LoVo (cell line): ENCODE data around the gene CAV2.

Experiments
- DNase-seq: peaks from one replicate; pipeline ENCODE4 v3.0.0-alpha.2; 2016; ENCODE audit warnings: low spot score

CAV2 gene

DNA sequence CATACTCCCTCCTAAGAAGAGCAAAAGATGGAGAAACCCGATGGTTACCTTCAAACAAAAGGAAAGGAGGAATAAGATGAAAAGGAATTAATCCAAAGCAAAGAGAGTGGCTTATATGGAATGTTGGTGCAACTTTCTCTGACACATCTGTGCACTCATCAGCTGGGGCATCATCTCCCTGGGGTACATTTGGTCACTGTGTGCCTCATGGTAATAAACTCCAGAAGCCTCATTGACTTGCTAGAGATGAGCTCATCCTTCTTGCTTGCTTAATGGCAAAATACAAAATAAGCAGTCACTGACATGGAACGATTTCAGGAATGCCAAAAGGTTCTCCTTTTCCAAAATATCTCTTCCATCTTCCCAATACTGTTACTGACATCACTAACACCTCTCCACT, 47.8 kb downstream of the CAV2 start:
- DNase-seq: no peak

DNA sequence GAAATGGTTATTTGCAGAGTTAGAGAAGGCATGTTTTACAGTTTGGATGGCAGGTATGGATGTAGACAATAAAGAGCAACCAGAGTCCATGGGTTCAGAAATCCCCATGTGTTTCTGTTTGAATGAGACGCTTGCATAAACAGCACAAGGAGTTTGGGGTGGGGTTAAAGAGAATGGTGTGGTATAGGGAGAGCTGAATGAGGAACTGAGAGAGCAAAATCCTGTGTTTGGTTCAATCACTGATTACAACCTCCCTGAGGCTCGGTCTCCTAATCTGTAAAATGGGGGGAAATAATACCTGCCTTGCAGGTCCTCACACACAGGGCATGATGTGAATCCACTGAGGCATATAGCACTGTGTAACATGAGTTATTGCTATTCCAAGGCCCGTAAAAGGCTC, 49.0 kb downstream of the CAV2 start:
- no peak for DNase-seq

DNA sequence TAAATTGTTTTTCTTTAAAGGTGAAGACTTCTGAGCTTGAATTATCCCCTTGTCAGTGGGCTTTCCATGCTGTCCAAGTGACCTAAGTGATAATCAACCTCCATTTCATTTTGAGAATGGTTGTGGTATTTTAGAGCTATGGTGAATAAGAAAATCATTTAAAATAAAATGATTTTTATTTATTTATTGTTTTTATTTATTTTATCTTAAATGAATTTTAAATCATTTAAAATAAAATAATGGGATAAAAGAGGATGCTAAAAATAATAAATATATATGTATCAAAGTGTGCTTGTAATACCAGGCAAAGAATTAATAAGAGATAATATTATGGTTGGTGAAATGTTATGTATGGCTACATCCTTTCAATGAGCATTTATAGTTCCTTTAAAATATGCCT, 49.8 kb downstream of the CAV2 start:
- DNase-seq: no peak

DNA sequence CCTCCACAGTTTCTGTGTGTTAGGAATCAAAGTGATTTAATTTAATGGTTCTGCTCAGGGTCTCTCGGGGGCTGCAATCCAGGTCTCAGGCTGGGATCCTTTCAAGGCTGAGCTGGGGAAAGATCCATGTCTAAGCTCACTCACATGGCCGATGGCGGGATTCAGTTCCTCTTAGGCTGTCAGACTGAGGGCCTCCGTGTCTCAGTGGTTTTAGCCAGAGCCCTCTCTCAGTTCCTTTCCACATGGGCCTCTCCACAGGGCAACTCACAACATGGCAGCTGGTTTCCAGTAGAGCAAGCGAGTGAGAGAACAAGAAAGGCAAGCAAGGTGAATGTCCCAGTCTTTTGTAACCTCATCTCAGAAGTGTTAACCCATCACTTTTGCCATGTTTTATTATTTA, 52.2 kb downstream of the CAV2 start:
- no peak for DNase-seq

DNA sequence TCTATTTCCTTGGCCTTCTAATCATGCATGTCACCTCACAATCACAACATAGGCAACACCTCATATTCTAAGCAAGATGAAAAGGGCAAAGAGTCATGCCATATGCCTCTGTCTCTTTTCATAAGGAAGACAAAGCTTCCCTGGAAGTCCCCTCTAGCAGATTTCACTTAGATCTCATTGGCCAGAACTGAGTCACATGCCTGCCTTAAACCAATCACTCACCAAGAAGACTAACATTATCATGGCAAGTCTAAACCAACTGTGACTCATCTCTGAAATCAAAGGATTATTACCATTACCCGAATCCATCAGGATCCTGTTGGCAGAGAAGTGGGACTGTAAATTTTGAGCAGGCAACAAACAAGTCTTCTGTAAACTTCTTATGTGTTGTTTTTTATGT, 53.1 kb downstream of the CAV2 start:
- no peak for DNase-seq

DNA sequence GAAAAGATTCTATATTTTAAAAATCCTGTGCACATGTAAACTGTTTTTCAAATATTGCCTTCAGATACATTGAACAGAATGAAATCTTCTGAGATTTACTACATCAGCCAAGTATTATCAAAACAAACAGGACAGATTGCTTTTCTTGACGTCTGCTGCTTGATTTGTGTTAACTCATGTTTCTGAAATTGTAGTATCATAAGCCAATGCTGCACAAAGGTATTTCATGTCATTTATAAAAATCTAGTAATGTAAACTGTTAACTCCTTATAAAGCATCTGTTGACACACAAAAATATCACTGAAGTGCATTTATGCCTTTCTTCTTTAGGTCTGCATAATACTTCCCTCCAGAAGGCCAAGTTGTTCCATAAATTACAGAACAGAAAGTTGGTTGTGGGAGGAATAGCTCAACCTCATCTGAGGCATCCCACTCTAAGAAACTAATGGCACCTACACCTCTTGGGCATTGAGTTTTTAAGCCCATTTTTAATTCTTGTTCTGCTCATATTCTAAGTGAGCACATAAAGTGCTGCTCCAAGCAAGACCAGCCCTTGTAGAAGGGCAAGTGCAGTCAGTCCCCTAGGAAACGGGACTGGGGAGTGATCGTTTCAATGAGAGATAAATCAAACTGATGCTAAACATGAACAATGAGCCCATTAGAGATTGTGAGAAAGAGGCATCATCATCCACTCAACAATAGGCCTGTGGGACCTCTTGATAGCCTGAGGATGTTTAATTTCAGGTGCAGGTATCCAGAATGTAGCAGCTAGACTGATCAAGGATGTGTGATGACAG, 53.8 kb downstream of the CAV2 start:
- DNase-seq: no peak

DNA sequence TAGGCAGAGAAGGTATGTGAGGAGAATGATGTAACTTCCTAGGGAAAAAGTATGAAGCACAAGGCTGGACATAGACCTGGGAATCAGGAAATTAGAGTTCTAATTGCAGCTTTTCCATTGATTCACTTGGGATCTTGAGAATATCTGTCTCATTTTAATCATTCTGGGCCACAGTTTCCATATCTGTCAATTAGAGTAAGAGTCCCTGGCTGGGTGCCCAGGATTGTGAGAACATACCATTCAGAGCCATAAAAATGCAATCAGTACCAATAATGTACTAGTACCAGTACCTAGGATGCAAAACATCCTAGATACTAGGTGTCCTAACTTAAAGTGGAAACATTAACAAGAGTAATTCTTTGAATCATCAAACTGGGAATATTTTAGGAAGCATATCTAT, 54.9 kb downstream of the CAV2 start:
- no peak for DNase-seq

DNA sequence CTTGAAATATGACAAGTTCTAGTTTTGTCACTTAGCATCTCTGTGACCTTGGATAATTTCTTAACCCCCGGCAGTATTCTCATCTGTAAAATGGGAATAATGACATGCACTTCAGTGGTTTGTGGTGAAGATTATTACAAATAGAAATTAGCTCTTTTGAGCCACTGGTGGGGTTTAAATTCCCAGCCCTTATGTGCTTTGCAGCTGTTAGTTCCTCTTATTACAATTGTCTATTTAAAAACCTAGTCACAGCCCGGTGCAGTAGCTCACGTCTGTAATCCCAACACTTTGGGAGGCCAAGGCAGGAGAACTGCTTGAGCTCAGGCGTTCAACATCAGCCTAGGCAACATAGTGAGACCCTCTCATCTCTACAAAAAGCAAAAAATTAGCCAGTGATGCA, 55.4 kb downstream of the CAV2 start:
- no peak for DNase-seq

DNA sequence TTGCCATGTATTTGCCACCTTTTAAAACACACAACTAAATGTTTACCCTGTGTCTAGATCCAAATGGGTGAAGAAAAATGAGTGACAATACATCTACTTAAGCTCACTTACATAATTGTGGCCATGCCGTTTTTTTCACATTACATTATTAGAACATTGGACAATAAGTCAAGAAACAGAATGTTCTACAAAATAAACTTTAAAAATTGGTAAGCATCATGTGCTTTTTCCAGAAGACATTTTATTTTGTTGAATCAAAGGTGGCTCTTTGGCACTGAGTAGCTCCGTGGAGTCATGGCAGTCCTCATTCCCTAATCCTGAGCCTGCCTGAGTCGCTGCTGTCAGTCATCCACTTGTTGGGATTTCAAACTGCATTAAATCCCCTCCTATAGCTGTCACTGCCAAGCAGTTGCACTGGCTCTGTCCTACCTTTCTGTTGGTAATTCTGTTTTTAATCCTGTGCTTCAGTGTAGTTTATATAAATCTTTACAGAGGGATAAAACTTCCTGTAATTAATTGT, 57.6 kb downstream of the CAV2 start:
- DNase-seq: no peak

DNA sequence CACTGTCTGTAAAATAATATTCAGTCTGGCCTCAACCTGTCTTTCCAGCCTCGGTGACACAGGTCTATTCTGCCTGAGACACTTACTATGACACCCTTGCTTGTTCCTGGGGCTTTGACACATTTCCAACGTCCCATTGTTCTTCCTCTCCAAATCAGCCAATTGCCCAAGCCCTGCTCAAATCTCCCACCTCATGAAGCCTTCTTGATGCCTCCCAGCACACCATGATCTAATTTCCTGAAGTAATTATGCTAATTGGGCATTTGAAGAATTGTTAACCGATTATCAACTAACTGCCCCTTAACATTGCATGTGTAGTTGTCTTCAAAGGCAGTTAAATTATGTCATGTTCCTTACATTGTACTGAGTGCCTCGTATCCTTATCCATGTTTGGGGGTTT, 58.4 kb downstream of the CAV2 start:
- DNase-seq: no peak
